Spleen (tissue), 11 donors: ENCODE results near the gene CDC42BPB. TPM values are rescaled to one million over a fixed set of nuclear protein-coding genes. Genes with fewer than 3 reads are reported as not detected.

Source experiments
- DNase-seq: peaks from one replicate; pipeline ENCODE4 v3.0.0-alpha.2; 2020
- H3K27ac ChIP-seq, 8 donors: fragments of 200-600 bp; sonication (generic) in 7 of 8; 1 replicate in 4 of 8; 2 replicates in 4 of 8; pipeline versions ENCODE4 v1.5.0 to v1.8.0; 2016 to 2021; ENCODE audit warnings: inconsistent platforms in 4 of 8, mild to moderate bottlenecking in 4 of 8, moderate library complexity in 1 of 8
- H3K27me3 ChIP-seq, 7 donors: fragments of 200-600 bp; sonication (generic) in 6 of 7; replicated peaks in 1 of 7; 1 replicate in 4 of 7; 2 replicates in 3 of 7; pipeline versions ENCODE4 v1.5.0 to v1.8.0; 2016 to 2021; ENCODE audit warnings: inconsistent platforms in 3 of 7, mild to moderate bottlenecking in 1 of 7
- H3K36me3 ChIP-seq, 6 donors: fragments of 200-600 bp; sonication (generic) in 5 of 6; 1 replicate in 4 of 6; 2 replicates in 2 of 6; pipeline versions ENCODE4 v1.5.0 to v1.8.0; 2016 to 2021; ENCODE audit warnings: inconsistent platforms in 2 of 6
- H3K4me1 ChIP-seq, 6 donors: fragments of 200-600 bp; sonication (generic) in 5 of 6; 1 replicate in 3 of 6; 2 replicates in 3 of 6; pipeline versions ENCODE4 v1.5.0 to v1.8.0; 2016 to 2021; ENCODE audit warnings: inconsistent platforms in 3 of 6
- H3K4me3 ChIP-seq, 8 donors: fragments of 200-600 bp; sonication (generic) in 7 of 8; 1 replicate in 4 of 8; 2 replicates in 4 of 8; pipeline versions ENCODE4 v1.5.0 to v1.8.0; 2016 to 2021; ENCODE audit warnings: inconsistent platforms in 4 of 8, mild to moderate bottlenecking in 4 of 8, moderate library complexity in 2 of 8
- H3K9me3 ChIP-seq, 8 donors: fragments of 200-600 bp; sonication (generic) in 7 of 8; 1 replicate in 4 of 8; 2 replicates in 4 of 8; pipeline versions ENCODE4 v1.5.0 to v1.8.0; 2016 to 2021; ENCODE audit warnings: inconsistent platforms in 4 of 8
- POLR2A ChIP-seq, 3 donors: fragments of 450-650 bp; IDR thresholded peaks; one replicate each; pipeline ENCODE4 v1.5.1; 2017; ENCODE audit warnings: antibody characterized with exemption in 3 of 3, mild to moderate bottlenecking in 1 of 3
- POLR2AphosphoS5 ChIP-seq, 3 donors: sonication (generic); formaldehyde crosslinking; IDR thresholded peaks; one replicate each; pipeline ENCODE4 v1.5.1; 2017; ENCODE audit warnings: antibody characterized with exemption in 3 of 3
- WGBS, 5 donors: extraction: QIAGEN DNeasy Blood & Tissue Kit in 3 of 5; methylation state at CpG; one replicate each; pipeline versions ENCODE4 v1.1.5 to v1.1.7; 2013 to 2018; 5-methylcytosine and 5-hydroxymethylcytosine counted together
- intact Hi-C: fragments of 100-400 bp; cut with DNase I; formaldehyde crosslinking; loops from one replicate; pipeline ENCODE4 v1.15.0; 2023; ENCODE audit warnings: low total_unique reads
- polyA plus RNA-seq, 3 donors: library from polyadenylated mRNA; stranded (reverse); fragments of 200-250 nt; gene quantifications; one replicate each; pipeline ENCODE4 v1.2.1, GENCODE V29; 2013
- total RNA-seq, 7 donors: library from RNA; depleted of rRNA in 3 of 7; stranded (reverse); fragments of >200 nt in 3 of 7; fragmentation: NEBNext Ultra II Directional in 4 of 7; extraction: Animal tissue kit (Norgen Biotek cat#: 25700) in 4 of 7; gene quantifications; one replicate each; pipeline versions ENCODE4 v1.1.0 to v1.2.1, GENCODE V29; 2016 to 2021
- TF ChIP-seq, protein P1 (sequence below), 11 experiments: fragments of 200-600 bp in 7 of 11; fragments of 450-650 bp in 4 of 11; sonication (generic) in 4 of 11; IDR thresholded peaks in 8 of 11; conservative IDR thresholded peaks in 3 of 11; 1 replicate in 7 of 11; 2 replicates in 4 of 11; pipeline versions ENCODE4 v1.4.0 to v1.8.0; 2016 to 2021; ENCODE audit warnings: antibody characterized with exemption in 11 of 11, inconsistent platforms in 4 of 11, mild to moderate bottlenecking in 1 of 11
- donor health status: healthy with polysubstance abuse.
- donor health status: DM: no; HTN: no; CAD: no; lungs with moderate emphysema.
- donor health status: DM: no; HTN: no; CAD: no.
- donor health status: Bipolar disorder and iron deficiency.
- donor health status: healthy.
- donor health status: DM: no; HTN: no; CAD: no.
- donor health status: DM: yes; HTN: yes; CAD: no.

Gene CDC42BPB
- total and polyA plus RNA-seq, 10 donors: 6.4 to 94.5 (median 77.8) TPM

- peak; percentile 91 for DNase-seq
- Histone ChIP-seq H3K9me3 (no peaks in the 10 kb centered on the region), H3K36me3 (peaks cover 3 to 96% (median 66%) of the 10 kb centered on the region in 6 donors), H3K27me3 (no peaks in the 10 kb centered on the region), H3K27ac (peak overlapping the region; percentile 58 to 90 (median 79)), H3K4me3 (peak overlapping the region in 1 of 8 donors; percentile 18), H3K4me1 (peaks cover 8 to 69% (median 47%) of the 10 kb centered on the region in 6 donors)
- peak in 2 of 3 donors; percentile 64 to 68 for TF ChIP-seq POLR2AphosphoS5 (IDR thresholded peaks at IDR 0.05)
- TF ChIP-seq, protein P1, sequence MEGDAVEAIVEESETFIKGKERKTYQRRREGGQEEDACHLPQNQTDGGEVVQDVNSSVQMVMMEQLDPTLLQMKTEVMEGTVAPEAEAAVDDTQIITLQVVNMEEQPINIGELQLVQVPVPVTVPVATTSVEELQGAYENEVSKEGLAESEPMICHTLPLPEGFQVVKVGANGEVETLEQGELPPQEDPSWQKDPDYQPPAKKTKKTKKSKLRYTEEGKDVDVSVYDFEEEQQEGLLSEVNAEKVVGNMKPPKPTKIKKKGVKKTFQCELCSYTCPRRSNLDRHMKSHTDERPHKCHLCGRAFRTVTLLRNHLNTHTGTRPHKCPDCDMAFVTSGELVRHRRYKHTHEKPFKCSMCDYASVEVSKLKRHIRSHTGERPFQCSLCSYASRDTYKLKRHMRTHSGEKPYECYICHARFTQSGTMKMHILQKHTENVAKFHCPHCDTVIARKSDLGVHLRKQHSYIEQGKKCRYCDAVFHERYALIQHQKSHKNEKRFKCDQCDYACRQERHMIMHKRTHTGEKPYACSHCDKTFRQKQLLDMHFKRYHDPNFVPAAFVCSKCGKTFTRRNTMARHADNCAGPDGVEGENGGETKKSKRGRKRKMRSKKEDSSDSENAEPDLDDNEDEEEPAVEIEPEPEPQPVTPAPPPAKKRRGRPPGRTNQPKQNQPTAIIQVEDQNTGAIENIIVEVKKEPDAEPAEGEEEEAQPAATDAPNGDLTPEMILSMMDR (IDR thresholded peaks at IDR 0.05 in 8 of 11, conservative IDR thresholded peaks at IDR 0.05 in 3 of 11): no peak
- 9 to 47% (median 34%) methylated on average over 4 of the region's 4 CpGs for WGBS, 5 donors
- intact Hi-C loops: no loop called here
Observed at GRCh38 chr14:102901633-102902032, 155.7 kb downstream of the CDC42BPB start.

GRCh38 chr14:102900631-102901571, 156.4 kb downstream of the CDC42BPB start:
- H3K9me3 ChIP-seq: no peaks in the 10 kb centered on the region
- peaks cover 3 to 95% (median 64%) of the 10 kb centered on the region in 6 donors for H3K36me3 ChIP-seq
- peaks cover 8 to 69% (median 47%) of the 10 kb centered on the region in 6 donors for H3K4me1 ChIP-seq
- 52 to 68% (median 65%) methylated on average over 36 to 39 of the region's 39 CpGs for WGBS, 5 donors
- peak overlapping the region in 2 of 8 donors; percentile 1 to 18 for H3K4me3 ChIP-seq
- DNase-seq: peak; percentile 83
- intact Hi-C loops: no loop called here
- H3K27ac ChIP-seq: peak overlapping the region; percentile 58 to 90 (median 79)
- TF ChIP-seq POLR2A (IDR thresholded peaks at IDR 0.05) (no peak), POLR2AphosphoS5 (IDR thresholded peaks at IDR 0.05) (peak; percentile 20 to 72 (median 33))
- TF ChIP-seq, protein P1 (IDR thresholded peaks at IDR 0.05 in 8 of 11, conservative IDR thresholded peaks at IDR 0.05 in 3 of 11): no peak
- H3K27me3 ChIP-seq: no peaks in the 10 kb centered on the region

GRCh38 chr14:102899516-102899900, 157.8 kb downstream of the CDC42BPB start:
- DNase-seq: no peak
- 95 to 97% (median 97%) methylated on average over 8 of the region's 8 CpGs for WGBS, 5 donors

More at GRCh38 chr14:102899516-102899900, 157.8 kb downstream of the CDC42BPB start:
- Histone ChIP-seq H3K27ac (peak overlapping the region in 6 of 8 donors; percentile 3 to 77 (median 50)), H3K9me3 (no peaks in the 10 kb centered on the region), H3K27me3 (no peaks in the 10 kb centered on the region), H3K4me1 (peaks cover 8 to 69% (median 47%) of the 10 kb centered on the region in 6 donors), H3K36me3 (peaks cover 3 to 95% (median 61%) of the 10 kb centered on the region in 6 donors), H3K4me3 (no peak overlapping the region)
- TF ChIP-seq, protein P1 (IDR thresholded peaks at IDR 0.05 in 8 of 11, conservative IDR thresholded peaks at IDR 0.05 in 3 of 11): no peak
- TF ChIP-seq POLR2AphosphoS5 (IDR thresholded peaks at IDR 0.05) (no peak), POLR2A (IDR thresholded peaks at IDR 0.05) (no peak)
- intact Hi-C loops: loop anchor here (10.0 kb wide), 1 partner anchor 125 kb away; the partner anchor contains the start of gene TRAF3
